Erythroblast (primary cell): ENCODE results near the gene KLRC2.

Experiments used
- GATA1 ChIP-seq: IDR thresholded peaks from 2 replicates; pipeline ENCODE4 v1.6.1; 2011; ENCODE audit warnings: low read depth, mild to moderate bottlenecking, control low read depth, low read length, moderate library complexity
- POLR2A ChIP-seq: IDR thresholded peaks from 2 replicates; pipeline ENCODE4 v1.6.1; 2011; ENCODE audit warnings: mild to moderate bottlenecking, low read length

- TF ChIP-seq POLR2A, result no peak
- no peak for TF ChIP-seq GATA1
Observed at GRCh38 chr12:10456856-10457255, 21.0 kb upstream of the KLRC2 start.
